GM12891 (cell line): Measurements from ENCODE around the gene CCL20.

Experiments used
- POLR2A ChIP-seq: IDR thresholded peaks from 2 replicates; pipeline ENCODE4 v1.6.1; 2011; ENCODE audit warnings: low read depth, low read length, control low read depth
- POLR2AphosphoS5 ChIP-seq: IDR thresholded peaks from 2 replicates; pipeline ENCODE4 v1.6.1; 2011; ENCODE audit warnings: low read depth, low read length, control low read depth
- POU2F2 ChIP-seq: IDR thresholded peaks from 2 replicates; pipeline ENCODE4 v1.6.1; 2011; ENCODE audit warnings: low read depth, mild to moderate bottlenecking, control low read depth, low read length, moderate library complexity
- SPI1 ChIP-seq: IDR thresholded peaks from 2 replicates; pipeline ENCODE4 v1.6.1; 2011; ENCODE audit warnings: low read depth, low read length, control low read depth
- TAF1 ChIP-seq: IDR thresholded peaks from 2 replicates; pipeline ENCODE4 v1.6.1; 2011; ENCODE audit warnings: low read depth, low read length, control low read depth

GRCh38 chr2:227846831-227847230 lies 33.2 kb downstream of the CCL20 start:
- TF ChIP-seq TAF1 (no peak), POLR2AphosphoS5 (no peak), POLR2A (no peak), POU2F2 (peak; percentile 53), SPI1 (peak; percentile 49)
